K562 (cell line): Measurements from ENCODE around the gene LONRF2. TPM values are rescaled to one million over a fixed set of nuclear protein-coding genes. Genes with fewer than 3 reads are reported as not detected.

Source experiments
- BRD9 ChIP-seq: fragments of 450-650 bp; IDR thresholded peaks from 2 replicates; pipeline ENCODE4 v1.6.1; 2018; ENCODE audit warnings: low read depth; ENCODE audit not compliant: partially characterized antibody
- CBX8 ChIP-seq: fragments of 200-600 bp; sonication (generic); IDR thresholded peaks from 2 replicates; pipeline ENCODE4 v1.6.1; 2012; ENCODE audit warnings: borderline replicate concordance, mixed run types, low read depth, mild to moderate bottlenecking, moderate library complexity, mixed read lengths, low read length, control low read depth, inconsistent platforms; ENCODE audit not compliant: poor library complexity, severe bottlenecking; ENCODE audit errors: extremely low read depth
- CXXC5 ChIP-seq: fragments of 250-450 bp; sonication (Bioruptor Pico); IDR thresholded peaks from 2 replicates; pipeline ENCODE4 v1.8.0; 2022; ENCODE audit warnings: inconsistent platforms, mild to moderate bottlenecking, moderate library complexity
- DMBX1 ChIP-seq: fragments of 250-450 bp; sonication (Bioruptor Pico); IDR thresholded peaks from 2 replicates; pipeline ENCODE4 v1.8.0; 2022; ENCODE audit warnings: inconsistent platforms, mild to moderate bottlenecking, moderate library complexity, borderline replicate concordance
- EP300 ChIP-seq: IDR thresholded peaks from 2 replicates; pipeline ENCODE4 v1.6.1; 2012; ENCODE audit warnings: low read length, improper control_type of control experiment
- EP400 ChIP-seq: fragments of 450-650 bp; IDR thresholded peaks from 2 replicates; pipeline ENCODE4 v1.6.1; 2017; ENCODE audit warnings: antibody characterized with exemption, mild to moderate bottlenecking, moderate library complexity
- HMGN3 ChIP-seq: IDR thresholded peaks from 2 replicates; pipeline ENCODE4 v1.6.1; 2011; ENCODE audit warnings: borderline replicate concordance, low read depth, mild to moderate bottlenecking, mixed read lengths, low read length; ENCODE audit not compliant: insufficient read length; ENCODE audit errors: extremely low read depth
- JUNB ChIP-seq: fragments of 450-650 bp; formaldehyde crosslinking; conservative IDR thresholded peaks from 2 replicates; pipeline ENCODE4 v1.4.0; 2020; ENCODE audit warnings: mild to moderate bottlenecking
- KDM2B ChIP-seq: fragments of 250-450 bp; sonication (Bioruptor Pico); IDR thresholded peaks from 2 replicates; pipeline ENCODE4 v1.8.0; 2021; ENCODE audit warnings: mild to moderate bottlenecking, moderate library complexity
- MLLT1 ChIP-seq, 2 experiments: fragments of 450-650 bp; IDR thresholded peaks; 2 replicates each; pipeline ENCODE4 v1.6.1; 2016
- MTA2 ChIP-seq: fragments of 450-650 bp; IDR thresholded peaks from 2 replicates; pipeline ENCODE4 v1.6.1; 2016; ENCODE audit warnings: low read depth
- MTF1 ChIP-seq: fragments of 250-450 bp; sonication (Bioruptor Pico); IDR thresholded peaks from 2 replicates; pipeline ENCODE4 v1.9.0; 2021; ENCODE audit warnings: moderate library complexity, mild to moderate bottlenecking, inconsistent platforms, borderline replicate concordance
- NCOR1 ChIP-seq: fragments of 450-650 bp; IDR thresholded peaks from 2 replicates; pipeline ENCODE4 v1.6.1; 2016; ENCODE audit warnings: mild to moderate bottlenecking, moderate library complexity
- PCBP2 ChIP-seq: fragments of 200-400 bp; formaldehyde crosslinking; IDR thresholded peaks from 2 replicates; pipeline ENCODE4 v1.6.1; 2018; ENCODE audit warnings: low read length, low read depth, mild to moderate bottlenecking, moderate library complexity; ENCODE audit not compliant: poor library complexity, severe bottlenecking
- RBM15 ChIP-seq: fragments of 200-400 bp; formaldehyde crosslinking; IDR thresholded peaks from 2 replicates; pipeline ENCODE4 v1.6.1; 2018; ENCODE audit warnings: mild to moderate bottlenecking, low read length, moderate library complexity; ENCODE audit not compliant: insufficient read depth
- SOX6 ChIP-seq: fragments of 450-650 bp; IDR thresholded peaks from 2 replicates; pipeline ENCODE4 v1.6.1; 2014; ENCODE audit warnings: mild to moderate bottlenecking
- TAF9B ChIP-seq: fragments of 450-650 bp; IDR thresholded peaks from 2 replicates; pipeline ENCODE4 v1.6.1; 2018; ENCODE audit warnings: mild to moderate bottlenecking; ENCODE audit not compliant: partially characterized antibody
- TAL1 ChIP-seq: fragments of 450-650 bp; IDR thresholded peaks from 2 replicates; pipeline ENCODE4 v1.6.1; 2016; ENCODE audit warnings: mild to moderate bottlenecking
- TCF3 ChIP-seq: sonication (generic); formaldehyde crosslinking; IDR thresholded peaks from 2 replicates; pipeline ENCODE4 v1.4.0; 2020; ENCODE audit warnings: mild to moderate bottlenecking, missing genetic modification reagents
- TFAM ChIP-seq: fragments of 250-450 bp; sonication (Bioruptor Pico); conservative IDR thresholded peaks from 2 replicates; pipeline ENCODE4 v1.5.0; 2021; ENCODE audit warnings: mild to moderate bottlenecking, moderate library complexity
- THRAP3 ChIP-seq: fragments of 450-650 bp; IDR thresholded peaks from 2 replicates; pipeline ENCODE4 v1.6.1; 2016; ENCODE audit warnings: mild to moderate bottlenecking, inconsistent platforms, borderline replicate concordance
- ZNF384 ChIP-seq: IDR thresholded peaks from 2 replicates; pipeline ENCODE4 v1.6.1; 2012; ENCODE audit warnings: low read depth, low read length, improper control_type of control experiment
- polyA plus RNA-seq, 8 experiments: library from polyadenylated mRNA; depleted of rRNA in 4 of 8; stranded (reverse) in 5 of 8; unstranded in 3 of 8; fragments of >200 nt; fragmentation: Nextera tagmentation in 2 of 8; fragmentation: Illumina TruSeq in 1 of 8; extraction: Ambion mirVana in 2 of 8; extraction: Trizol in 1 of 8; gene quantifications; 2 replicates each; pipeline versions ENCODE4 v1.2.1 to v1.2.3, GENCODE V29; 2011 to 2014; ENCODE audit warnings: inconsistent platforms in 1 of 8, missing spikeins in 1 of 8
- total RNA-seq, 7 experiments: library from RNA; depleted of rRNA in 6 of 7; stranded (reverse); fragments of >200 nt in 6 of 7; fragmentation: Illumina TruSeq in 2 of 7; extraction: Trizol in 2 of 7; gene quantifications; 2 replicates each; pipeline versions ENCODE4 v1.2.1 to v1.2.3, GENCODE V29; 2011 to 2021; ENCODE audit warnings: low replicate concordance in 1 of 7
- TF ChIP-seq, protein P1 (sequence below), 2 experiments: fragments of 450-650 bp; conservative IDR thresholded peaks; 2 replicates each; pipeline ENCODE4 v1.6.1; 2017; ENCODE audit warnings: mild to moderate bottlenecking in 2 of 2, moderate library complexity in 2 of 2
- TF ChIP-seq, protein P2 (sequence below): sonication (generic); formaldehyde crosslinking; IDR thresholded peaks from 2 replicates; pipeline ENCODE4 v1.8.0; 2022; ENCODE audit warnings: missing genetic modification reagents, mild to moderate bottlenecking, moderate library complexity, borderline replicate concordance

Gene LONRF2
- total and polyA plus RNA-seq, 9 of the 15 experiments (the other 6 are each of a cell fraction or from before 2014, with no cell fraction given): 0.35 to 5.0 (median 2.7) TPM

DNA sequence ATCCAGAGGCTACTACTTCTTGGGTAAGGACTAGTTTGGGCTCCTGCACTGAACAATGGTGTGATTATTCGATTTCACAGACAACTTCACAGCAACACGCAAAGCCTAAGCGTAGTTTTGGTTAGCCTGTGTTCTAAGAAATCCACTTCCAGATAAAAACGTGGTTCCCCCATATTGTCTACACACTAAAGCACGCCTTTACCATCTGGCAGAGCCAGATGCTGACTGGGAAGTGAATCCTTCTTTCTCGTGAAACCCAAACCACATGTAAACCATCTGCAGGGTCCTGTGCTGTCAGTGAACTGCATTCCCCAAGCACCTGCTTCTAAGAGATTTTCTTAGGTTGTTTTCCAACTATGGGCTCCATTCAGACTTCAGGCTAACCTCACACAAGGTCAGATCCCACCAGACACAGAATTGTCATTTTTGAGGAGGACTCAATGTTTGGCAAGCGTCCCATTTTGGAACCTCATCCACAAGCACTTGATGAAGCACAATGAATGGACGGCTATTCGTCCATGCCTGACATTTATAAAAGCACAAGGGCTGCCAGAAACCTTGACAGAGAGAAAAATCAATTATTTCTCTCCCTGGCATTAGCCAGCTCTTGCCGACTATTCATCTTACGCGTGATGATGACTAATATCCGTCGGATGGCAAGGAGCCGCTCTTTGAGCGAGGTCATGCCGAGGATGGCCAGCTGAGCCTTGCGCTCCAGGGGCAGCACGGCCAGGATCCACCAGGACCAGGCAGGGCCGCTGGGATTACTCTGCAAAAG lies 38.4 kb downstream of the LONRF2 start (continued):
- TF ChIP-seq EP300: peak; percentile 62; the same call in 1 of the 2 replicates
- TF ChIP-seq KDM2B (CRISPR knock-in tag): no peak
- TF ChIP-seq CBX8: no peak
- no peak for TF ChIP-seq ZNF384
- peak; percentile 50; the same call in 1 of the 2 replicates for TF ChIP-seq CXXC5 (CRISPR knock-in tag)
- no peak for TF ChIP-seq MTF1 (CRISPR knock-in tag)
- TF ChIP-seq DMBX1 (CRISPR knock-in tag): peak; percentile 42; the same call in 1 of the 2 replicates
- TF ChIP-seq NCOR1: peak; percentile 52
- TF ChIP-seq, protein P1, sequence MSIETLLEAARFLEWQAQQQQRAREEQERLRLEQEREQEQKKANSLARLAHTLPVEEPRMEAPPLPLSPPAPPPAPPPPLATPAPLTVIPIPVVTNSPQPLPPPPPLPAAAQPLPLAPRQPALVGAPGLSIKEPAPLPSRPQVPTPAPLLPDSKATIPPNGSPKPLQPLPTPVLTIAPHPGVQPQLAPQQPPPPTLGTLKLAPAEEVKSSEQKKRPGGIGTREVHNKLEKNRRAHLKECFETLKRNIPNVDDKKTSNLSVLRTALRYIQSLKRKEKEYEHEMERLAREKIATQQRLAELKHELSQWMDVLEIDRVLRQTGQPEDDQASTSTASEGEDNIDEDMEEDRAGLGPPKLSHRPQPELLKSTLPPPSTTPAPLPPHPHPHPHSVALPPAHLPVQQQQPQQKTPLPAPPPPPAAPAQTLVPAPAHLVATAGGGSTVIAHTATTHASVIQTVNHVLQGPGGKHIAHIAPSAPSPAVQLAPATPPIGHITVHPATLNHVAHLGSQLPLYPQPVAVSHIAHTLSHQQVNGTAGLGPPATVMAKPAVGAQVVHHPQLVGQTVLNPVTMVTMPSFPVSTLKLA (conservative IDR thresholded peaks at IDR 0.05): peak; percentile 68 to 88
- TF ChIP-seq TCF3: peak; percentile 72
- TF ChIP-seq TAL1: peak; percentile 57
- no peak for TF ChIP-seq HMGN3
- peak; percentile 24 for TF ChIP-seq BRD9
- peak; percentile 11 for TF ChIP-seq TAF9B
- no peak for TF ChIP-seq THRAP3
- TF ChIP-seq JUNB (CRISPR knock-in tag): no peak
- TF ChIP-seq TFAM (CRISPR knock-in tag): no peak
- TF ChIP-seq PCBP2: no peak
- TF ChIP-seq EP400: peak; percentile 60; the same call in 1 of the 2 replicates
- TF ChIP-seq, protein P2, sequence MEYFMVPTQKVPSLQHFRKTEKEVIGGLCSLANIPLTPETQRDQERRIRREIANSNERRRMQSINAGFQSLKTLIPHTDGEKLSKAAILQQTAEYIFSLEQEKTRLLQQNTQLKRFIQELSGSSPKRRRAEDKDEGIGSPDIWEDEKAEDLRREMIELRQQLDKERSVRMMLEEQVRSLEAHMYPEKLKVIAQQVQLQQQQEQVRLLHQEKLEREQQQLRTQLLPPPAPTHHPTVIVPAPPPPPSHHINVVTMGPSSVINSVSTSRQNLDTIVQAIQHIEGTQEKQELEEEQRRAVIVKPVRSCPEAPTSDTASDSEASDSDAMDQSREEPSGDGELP (CRISPR knock-in tag): no peak
- peak; percentile 42; the same call in 1 of the 2 replicates for TF ChIP-seq SOX6
- TF ChIP-seq MLLT1 (IDR thresholded peaks at IDR 0.05): peak in 1 of 2 experiments; percentile 71; a peak in 1 of 4 replicates
- peak; percentile 27; the same call in 1 of the 2 replicates for TF ChIP-seq MTA2
- TF ChIP-seq RBM15: no peak
